Naive B cell (primary cell): Measurements from ENCODE around the gene PLGRKT. TPM values are rescaled to one million over a fixed set of nuclear protein-coding genes. Genes with fewer than 3 reads are reported as not detected.
"Not testable (repeated sequence)": the region's sequence is repeated elsewhere in the genome, so short reads cannot be mapped to it uniquely, and the experiment has no call there.

Experiments
- ATAC-seq, 2 donors: fragments of 150-1000 bp; cut with Tn5 transposase; 2 replicates each; pipeline ENCODE4 v1.10.0; 2021; ENCODE audit warnings: low read depth in 2 of 2, mild to moderate bottlenecking in 2 of 2, moderate library complexity in 2 of 2
- DNase-seq: peaks from one replicate; pipeline ENCODE4 v3.0.0; 2022
- H3K27ac Mint-ChIP-seq, 6 donors: one replicate each; pipeline ENCODE4 v1.8.0; 2020 to 2022; ENCODE audit warnings: mild to moderate bottlenecking in 6 of 6, mixed read lengths in 6 of 6, moderate library complexity in 5 of 6, inconsistent platforms in 2 of 6
- H3K27me3 Mint-ChIP-seq, 3 donors: one replicate each; pipeline ENCODE4 v1.8.0; 2021 to 2022; ENCODE audit warnings: mixed read lengths in 3 of 3, mild to moderate bottlenecking in 1 of 3
- H3K36me3 Mint-ChIP-seq, 2 donors: one replicate each; pipeline ENCODE4 v1.8.0; 2020 to 2022; ENCODE audit warnings: mixed read lengths in 2 of 2, inconsistent platforms in 1 of 2, mild to moderate bottlenecking in 1 of 2
- H3K4me1 Mint-ChIP-seq, 3 donors: one replicate each; pipeline ENCODE4 v1.8.0; 2020 to 2022; ENCODE audit warnings: mixed read lengths in 3 of 3, inconsistent platforms in 1 of 3, mild to moderate bottlenecking in 1 of 3, moderate library complexity in 1 of 3
- H3K4me3 Mint-ChIP-seq, 8 donors: one replicate each; pipeline ENCODE4 v1.8.0; 2020 to 2022; ENCODE audit warnings: mild to moderate bottlenecking in 8 of 8, mixed read lengths in 8 of 8, moderate library complexity in 8 of 8, inconsistent platforms in 2 of 8
- H3K9me3 Mint-ChIP-seq, 7 donors: one replicate each; pipeline ENCODE4 v1.8.0; 2020 to 2022; ENCODE audit warnings: mixed read lengths in 7 of 7, mild to moderate bottlenecking in 5 of 7, inconsistent platforms in 2 of 7, moderate library complexity in 1 of 7
- polyA plus RNA-seq, 6 donors: library from polyadenylated mRNA; unstranded; fragments of 300-500 nt; fragmentation: Illumina TruSeq; gene quantifications; one replicate each; pipeline ENCODE4 v1.2.3, GENCODE V29; 2021; ENCODE audit warnings: low read depth in 6 of 6

The PLGRKT gene
- polyA plus RNA-seq, 6 donors from 2014 or later, result 30.3 to 61.6 (median 49.1) TPM

DNA sequence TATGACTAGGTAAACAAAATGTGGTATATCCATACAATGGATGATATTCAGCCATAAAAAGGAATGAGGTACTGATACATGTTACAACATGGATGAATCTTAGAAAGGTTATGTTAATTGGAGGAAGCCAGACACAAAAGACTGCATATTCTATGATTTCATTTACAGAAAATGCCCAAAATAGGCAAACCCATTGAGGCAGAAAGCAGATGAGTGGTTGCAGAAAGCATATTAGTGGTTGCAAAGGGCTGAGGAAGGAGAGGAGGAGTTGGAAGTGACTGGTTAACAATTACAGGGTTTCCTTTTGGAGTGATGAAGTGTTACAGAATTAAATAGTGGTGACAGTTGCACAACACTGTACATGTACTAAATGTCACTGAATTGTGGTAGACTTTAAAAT, 17.7 kb downstream of the PLGRKT start:
- H3K27me3 Mint-ChIP-seq, result no peaks in the 10 kb centered on the region
- no peak overlapping the region for H3K4me3 Mint-ChIP-seq
- no peak for DNase-seq
- no peaks in the 10 kb centered on the region for H3K9me3 Mint-ChIP-seq
- peaks cover under 1 to 21% of the 10 kb centered on the region in 2 donors for H3K36me3 Mint-ChIP-seq
- ATAC-seq, result no peak
- H3K27ac Mint-ChIP-seq, result peak overlapping the region in 2 of 6 donors; percentile 45 to 49
- peaks cover 0 to 4% (median 0%) of the 10 kb centered on the region in 3 donors for H3K4me1 Mint-ChIP-seq

DNA sequence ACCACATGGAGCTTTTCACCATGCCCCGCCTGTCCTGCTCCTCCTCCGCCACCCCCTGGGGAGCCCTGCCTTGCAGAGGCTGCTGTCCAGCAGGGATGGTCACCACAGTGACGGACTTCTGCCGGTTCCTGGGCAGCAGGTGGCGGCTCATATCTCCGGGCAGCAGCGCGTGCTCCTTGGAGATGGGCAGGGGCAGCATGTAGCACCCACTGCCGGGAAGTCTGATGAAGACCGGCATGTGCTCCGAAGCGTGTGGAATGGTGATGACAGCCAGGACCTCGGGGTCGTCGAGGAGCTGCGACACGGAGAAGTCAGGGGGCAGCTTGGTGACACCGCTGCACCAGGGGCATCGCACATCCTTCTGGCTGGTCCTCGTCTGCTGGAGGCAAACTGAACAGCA, 19.2 kb downstream of the PLGRKT start:
- H3K4me3 Mint-ChIP-seq, result no peak overlapping the region
- DNase-seq, result no peak
- no peak overlapping the region for H3K27ac Mint-ChIP-seq
- no peaks in the 10 kb centered on the region for H3K27me3 Mint-ChIP-seq
- H3K4me1 Mint-ChIP-seq, result peaks cover 0 to 4% (median 0%) of the 10 kb centered on the region in 3 donors
- H3K36me3 Mint-ChIP-seq, result peaks cover 16 to 32% of the 10 kb centered on the region in 2 donors
- no peak for ATAC-seq
- H3K9me3 Mint-ChIP-seq, result peaks cover 0 to 5% (median 3%) of the 10 kb centered on the region in 7 donors

DNA sequence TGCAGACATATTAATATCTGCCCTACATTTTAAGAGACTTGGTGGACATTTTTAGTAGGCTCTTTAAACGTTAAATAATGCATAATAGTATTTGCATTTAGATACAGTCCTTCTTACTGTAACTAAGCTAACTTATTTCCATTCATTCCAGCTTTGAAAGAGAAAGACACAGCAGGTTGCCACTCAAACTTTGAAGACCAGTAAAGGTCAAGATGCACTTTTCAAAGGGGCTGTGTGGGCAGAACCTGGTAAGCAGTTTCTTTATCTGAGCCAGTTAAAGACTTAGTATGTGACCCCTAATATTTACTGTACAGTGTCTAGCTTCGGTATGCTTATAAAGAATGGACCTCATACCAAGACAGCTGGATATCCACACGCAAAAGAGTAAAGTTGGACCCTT, 20.8 kb downstream of the PLGRKT start:
- Mint-ChIP-seq H3K4me1 (peaks cover 0 to 4% (median 0%) of the 10 kb centered on the region in 3 donors), H3K27me3 (no peaks in the 10 kb centered on the region), H3K27ac (no peak overlapping the region), H3K36me3 (peaks cover 28 to 32% of the 10 kb centered on the region in 2 donors), H3K9me3 (peaks cover 0 to 10% (median 3%) of the 10 kb centered on the region in 7 donors), H3K4me3 (no peak overlapping the region)
- ATAC-seq (no peak), DNase-seq (no peak)

DNA sequence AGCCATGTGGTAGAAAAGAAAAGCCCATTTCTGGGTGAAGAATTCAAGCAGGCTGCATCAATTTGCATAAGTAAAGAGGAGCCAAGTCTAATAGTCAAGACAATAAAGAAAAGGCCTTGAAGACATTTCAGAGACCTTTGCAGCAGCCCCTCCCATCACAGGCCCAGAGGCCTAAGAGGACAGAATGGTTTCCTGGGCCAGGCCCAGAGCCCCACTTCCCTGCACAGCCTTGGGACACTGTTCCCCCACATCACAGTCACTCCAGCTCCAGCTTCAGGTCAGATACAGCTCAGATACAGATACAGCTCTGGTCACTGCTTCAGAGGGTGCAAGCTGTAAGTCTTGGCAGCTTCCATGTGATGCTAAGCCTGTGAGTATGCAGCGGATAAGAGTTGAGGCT, 29.1 kb downstream of the PLGRKT start:
- ATAC-seq (no peak), DNase-seq (no peak)
- Mint-ChIP-seq H3K27ac (no peak overlapping the region), H3K9me3 (peaks cover 6 to 55% (median 30%) of the 10 kb centered on the region in 7 donors), H3K27me3 (no peaks in the 10 kb centered on the region), H3K36me3 (peaks cover 28 to 47% of the 10 kb centered on the region in 2 donors), H3K4me1 (peaks cover 0 to 5% (median 4%) of the 10 kb centered on the region in 3 donors), H3K4me3 (no peak overlapping the region)

DNA sequence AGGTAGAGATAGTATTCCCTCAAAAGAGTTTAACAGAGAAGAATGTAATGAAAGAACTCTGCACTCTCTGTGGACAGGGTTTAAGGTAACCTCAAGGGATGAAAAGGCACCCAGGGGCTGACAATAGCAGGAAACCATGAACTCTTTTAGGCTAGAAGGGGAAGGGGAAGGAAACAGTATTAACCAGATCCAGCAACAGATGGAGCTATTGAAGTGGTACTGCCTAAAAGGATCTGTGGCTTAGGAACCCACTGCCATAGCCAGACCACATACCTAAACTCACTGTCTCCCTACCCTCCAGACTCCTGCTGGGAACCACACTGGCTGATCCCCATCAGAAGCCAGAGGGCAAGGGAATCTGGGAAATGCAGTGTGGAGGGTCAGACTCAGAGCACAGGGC, 35.5 kb downstream of the PLGRKT start:
- no peak for ATAC-seq
- peaks cover 0 to 23% (median 12%) of the 10 kb centered on the region in 7 donors for H3K9me3 Mint-ChIP-seq

DNA sequence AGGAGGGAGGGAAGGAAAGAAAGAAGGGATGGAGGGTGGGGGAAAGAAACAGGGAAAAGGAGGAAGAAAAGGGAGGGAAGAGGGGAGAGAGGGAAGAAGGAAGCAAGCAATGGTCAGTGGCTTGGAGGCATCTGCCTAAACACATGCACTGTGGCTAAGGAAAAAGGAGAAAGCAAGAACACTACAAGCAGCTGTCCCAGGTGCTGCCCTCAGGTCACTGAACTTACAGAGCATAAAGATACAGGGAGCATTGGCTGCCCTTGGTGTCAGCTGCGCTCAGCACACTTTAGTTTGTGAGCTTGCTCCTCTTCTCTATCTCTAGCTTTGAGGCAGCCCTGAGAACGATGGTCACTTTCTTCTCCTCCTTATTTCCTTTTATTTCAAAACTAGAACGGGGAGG, 40.2 kb downstream of the PLGRKT start:
- not testable (repeated sequence) for ATAC-seq, DNase-seq, H3K4me1 Mint-ChIP-seq, H3K27me3 Mint-ChIP-seq, H3K36me3 Mint-ChIP-seq, H3K9me3 Mint-ChIP-seq, H3K4me3 Mint-ChIP-seq, H3K27ac Mint-ChIP-seq

More for the DNA sequence above, 35.5 kb downstream of the PLGRKT start:
- Mint-ChIP-seq H3K36me3 (peaks cover 3 to 7% of the 10 kb centered on the region in 2 donors), H3K4me1 (peaks cover 4 to 19% (median 18%) of the 10 kb centered on the region in 3 donors), H3K27ac (peak overlapping the region in 3 of 6 donors; percentile 44 to 83 (median 48)), H3K4me3 (no peak overlapping the region), H3K27me3 (no peaks in the 10 kb centered on the region)
- no peak for DNase-seq

DNA sequence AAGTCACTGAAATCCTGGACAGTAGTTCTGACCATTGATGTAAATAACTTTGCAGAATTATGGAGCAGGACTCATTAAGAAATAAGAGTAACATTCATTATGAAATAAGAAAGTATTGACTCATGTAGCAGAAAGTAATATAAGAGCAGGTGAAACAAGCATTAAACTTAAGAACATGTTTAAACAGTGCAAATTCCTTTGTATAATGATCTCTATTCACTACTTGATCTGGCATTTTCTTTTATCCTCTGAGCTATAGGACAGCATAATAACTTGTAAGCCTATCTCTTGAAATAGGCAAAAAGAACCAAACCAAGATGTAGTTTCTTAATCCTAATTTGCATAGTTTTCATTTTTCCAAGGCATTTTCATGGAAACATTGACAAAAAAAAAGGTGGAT, 42.3 kb downstream of the PLGRKT start:
- ATAC-seq (no peak), DNase-seq (no peak)
- Mint-ChIP-seq H3K36me3 (no peaks in the 10 kb centered on the region), H3K27ac (no peak overlapping the region), H3K4me3 (no peak overlapping the region), H3K4me1 (peaks cover 0 to 4% (median 0%) of the 10 kb centered on the region in 3 donors), H3K9me3 (no peaks in the 10 kb centered on the region), H3K27me3 (no peaks in the 10 kb centered on the region)

DNA sequence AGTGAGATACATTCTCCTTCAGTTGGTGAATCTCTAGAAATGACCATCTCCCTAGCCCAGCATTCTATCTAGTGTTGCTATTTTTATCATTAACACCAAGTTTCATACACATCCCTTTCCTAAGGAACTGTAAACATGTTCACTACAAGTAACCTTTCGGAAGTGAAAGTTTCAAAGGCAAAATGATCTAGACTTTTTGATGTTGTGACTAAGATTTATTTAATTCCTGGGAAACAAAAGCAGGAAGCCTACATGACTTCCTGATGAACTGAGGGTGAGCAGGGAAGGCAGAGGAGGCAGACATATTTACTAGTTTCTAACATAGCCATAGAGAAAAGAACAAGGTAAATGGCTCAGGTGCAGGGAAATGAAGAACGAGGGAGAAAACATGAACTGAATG, 43.7 kb downstream of the PLGRKT start:
- not testable (repeated sequence) for H3K4me1 Mint-ChIP-seq, H3K4me3 Mint-ChIP-seq

DNA sequence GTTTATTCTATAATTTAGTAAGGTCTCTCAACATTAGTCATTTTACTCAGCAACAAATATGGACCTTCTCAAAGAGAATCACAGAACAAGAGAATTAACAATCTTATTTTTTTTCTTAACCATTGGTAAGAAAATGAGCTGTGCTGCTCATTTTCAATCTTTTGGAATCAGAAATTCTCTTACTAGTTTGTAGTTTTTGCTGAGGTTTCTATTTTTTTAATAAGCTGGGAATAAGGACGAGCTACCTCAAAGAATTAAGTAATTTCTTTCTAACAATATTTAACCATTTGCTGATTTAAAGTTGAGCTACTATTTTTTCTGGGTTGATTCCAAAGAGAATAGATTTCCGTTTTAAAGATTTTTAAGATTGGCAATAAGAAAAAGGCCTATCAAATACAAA, 44.2 kb downstream of the PLGRKT start:
- Mint-ChIP-seq H3K27ac (no peak overlapping the region), H3K9me3 (no peaks in the 10 kb centered on the region), H3K36me3 (no peaks in the 10 kb centered on the region), H3K4me3 (no peak overlapping the region), H3K27me3 (no peaks in the 10 kb centered on the region), H3K4me1 (peaks cover 0 to 4% (median 0%) of the 10 kb centered on the region in 3 donors)
- no peak for ATAC-seq
- no peak for DNase-seq

More for the DNA sequence above, 43.7 kb downstream of the PLGRKT start:
- H3K27me3 Mint-ChIP-seq, DNase-seq, H3K36me3 Mint-ChIP-seq, ATAC-seq, H3K9me3 Mint-ChIP-seq: not testable (repeated sequence)
- peak overlapping the region in 1 of 6 donors; percentile 1 for H3K27ac Mint-ChIP-seq

DNA sequence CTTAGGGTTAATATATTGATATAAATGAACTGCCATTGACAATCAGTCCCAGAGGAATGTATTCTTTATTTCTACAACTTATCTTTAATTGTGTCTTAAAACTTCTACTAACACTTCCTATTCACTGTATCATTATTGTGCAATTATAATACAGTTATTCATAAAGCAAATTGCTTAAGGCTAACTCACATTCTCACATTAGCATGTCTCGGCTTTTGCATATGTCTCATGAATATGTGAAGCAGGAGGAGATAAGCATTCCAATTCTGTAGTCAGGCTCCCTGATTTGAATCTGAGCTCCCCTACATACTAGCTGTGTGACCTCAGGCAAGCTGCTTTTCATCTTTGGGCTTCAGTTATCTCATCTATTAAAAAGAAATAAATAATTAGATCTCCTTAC, 45.4 kb downstream of the PLGRKT start:
- Mint-ChIP-seq H3K4me1 (peaks cover 0 to 2% (median 0%) of the 10 kb centered on the region in 3 donors), H3K36me3 (no peaks in the 10 kb centered on the region), H3K9me3 (no peaks in the 10 kb centered on the region), H3K27me3 (no peaks in the 10 kb centered on the region), H3K27ac (no peak overlapping the region), H3K4me3 (no peak overlapping the region)
- ATAC-seq, result no peak
- DNase-seq, result no peak

DNA sequence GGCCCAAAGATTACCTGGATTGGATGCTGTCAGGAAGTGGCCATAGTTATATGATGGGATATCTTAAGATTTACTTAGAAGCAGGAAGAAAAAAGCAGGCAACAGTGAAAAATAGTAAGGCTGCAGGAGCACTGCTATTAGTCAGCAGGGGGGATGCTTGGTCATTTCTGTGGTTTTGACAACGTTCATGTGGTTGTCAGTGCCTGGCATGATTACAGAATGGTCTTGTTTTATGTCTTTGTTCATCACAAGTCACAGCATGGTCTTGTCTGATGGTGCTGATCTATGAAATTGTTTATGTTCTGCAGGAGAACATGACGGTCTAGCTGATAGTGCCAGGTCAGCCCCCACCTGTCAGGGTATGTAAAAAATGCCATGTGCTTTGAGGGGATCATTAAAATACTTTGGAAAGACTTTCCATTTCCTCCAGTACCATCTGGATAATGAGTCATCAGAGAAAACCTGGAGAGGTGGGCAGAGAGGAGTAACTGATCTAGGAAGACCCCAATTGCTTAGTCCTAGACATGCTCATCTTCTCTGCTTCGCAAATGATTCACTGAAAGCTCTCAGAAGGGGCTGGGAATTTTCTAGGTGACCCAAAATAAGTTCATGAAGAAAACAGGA, 48.5 kb downstream of the PLGRKT start:
- H3K4me3 Mint-ChIP-seq, result peak overlapping the region in 1 of 8 donors; percentile 10
- no peaks in the 10 kb centered on the region for H3K36me3 Mint-ChIP-seq
- peak overlapping the region in 2 of 6 donors; percentile 42 to 58 for H3K27ac Mint-ChIP-seq
- ATAC-seq (no peak), DNase-seq (no peak)
- no peaks in the 10 kb centered on the region for H3K9me3 Mint-ChIP-seq
- no peaks in the 10 kb centered on the region for H3K27me3 Mint-ChIP-seq
- peaks cover 0 to 5% (median under 1%) of the 10 kb centered on the region in 3 donors for H3K4me1 Mint-ChIP-seq

DNA sequence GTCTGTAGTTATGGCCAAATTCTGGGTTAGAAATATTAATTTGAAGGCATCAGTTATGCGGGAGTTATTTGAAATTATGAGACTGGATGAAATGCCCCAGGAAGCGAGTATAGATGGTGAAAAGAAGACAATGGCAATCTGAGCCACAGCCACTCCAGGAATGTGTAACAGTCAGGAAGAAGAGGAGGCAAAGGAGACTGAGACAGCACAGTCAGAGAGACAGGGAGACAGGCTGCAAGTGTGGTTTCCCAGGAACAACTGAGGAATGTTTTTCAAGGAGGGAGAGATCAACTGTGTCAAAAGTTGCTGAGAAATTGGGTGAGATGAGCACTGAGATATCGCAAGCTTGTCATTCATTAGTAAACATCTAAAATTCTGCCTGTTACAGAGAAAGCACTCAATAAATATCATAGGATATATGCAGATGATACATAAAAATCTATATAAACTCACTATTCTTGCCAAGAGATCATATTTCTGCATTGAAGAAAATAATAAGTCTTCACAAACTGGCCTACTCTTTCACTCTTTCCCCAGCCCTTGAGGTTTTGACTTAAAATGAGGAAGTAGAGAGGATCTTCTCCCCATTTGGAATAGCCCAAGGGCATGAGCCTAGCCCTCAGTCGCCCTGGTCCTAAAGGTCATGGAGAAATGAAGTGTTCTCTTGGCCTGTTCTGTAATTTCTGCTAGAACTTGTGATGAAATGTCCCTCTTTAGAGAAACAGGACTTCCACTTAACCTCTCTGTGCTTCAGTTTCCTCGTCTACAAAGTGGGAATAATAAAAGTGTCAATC, 49.5 kb downstream of the PLGRKT start:
- Mint-ChIP-seq H3K36me3 (no peaks in the 10 kb centered on the region), H3K27ac (no peak overlapping the region), H3K4me1 (peaks cover 2 to 6% (median 5%) of the 10 kb centered on the region in 3 donors), H3K4me3 (peak overlapping the region in 1 of 8 donors; percentile 2), H3K9me3 (no peaks in the 10 kb centered on the region), H3K27me3 (no peaks in the 10 kb centered on the region)
- ATAC-seq, result no peak
- DNase-seq, result no peak

DNA sequence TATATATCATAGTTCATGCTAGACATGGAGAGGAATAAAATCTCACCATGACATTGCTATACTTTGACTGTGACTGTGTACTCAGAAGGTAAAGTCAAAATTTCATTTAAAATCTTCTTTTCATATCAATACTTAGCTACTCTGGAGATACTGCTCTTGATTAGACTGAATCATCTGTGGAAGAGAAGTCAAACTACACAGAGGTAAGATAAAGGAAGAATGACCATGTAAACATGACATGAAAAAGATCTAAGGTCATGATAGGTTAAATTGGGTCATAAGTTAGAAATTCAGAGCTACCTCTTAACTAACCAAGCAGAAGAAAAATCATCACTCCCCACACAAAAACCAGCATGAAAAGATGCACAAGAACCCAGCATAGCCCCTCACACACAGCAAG, 53.3 kb downstream of the PLGRKT start:
- no peak overlapping the region for H3K4me3 Mint-ChIP-seq
- H3K27ac Mint-ChIP-seq, result peak overlapping the region in 1 of 6 donors; percentile 6
- ATAC-seq (no peak), DNase-seq (no peak)
- H3K27me3 Mint-ChIP-seq, result no peaks in the 10 kb centered on the region
- peaks cover 14 to 17% (median 16%) of the 10 kb centered on the region in 3 donors for H3K4me1 Mint-ChIP-seq
- H3K36me3 Mint-ChIP-seq, result peaks cover 11 to 12% of the 10 kb centered on the region in 2 donors
- H3K9me3 Mint-ChIP-seq, result peaks cover 0 to 4% (median 0%) of the 10 kb centered on the region in 7 donors

DNA sequence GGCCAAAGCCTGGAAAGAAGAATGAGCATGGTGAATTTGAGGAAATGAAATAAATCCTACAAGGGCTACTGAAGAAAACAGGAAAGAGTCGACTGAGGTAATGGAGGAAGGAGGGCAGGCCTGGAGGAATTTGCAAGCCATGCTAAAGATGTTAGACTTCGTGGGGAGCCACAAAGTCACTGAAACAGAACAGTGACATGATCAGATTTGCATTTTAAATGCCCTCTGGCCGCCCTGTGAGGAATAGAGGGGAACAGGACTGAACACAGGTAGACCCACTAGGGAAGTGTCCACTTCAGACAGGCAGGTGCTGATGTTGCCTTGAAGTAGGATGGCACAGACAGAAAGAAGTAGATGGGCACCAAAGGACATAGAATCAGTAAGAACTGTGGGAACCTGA, 55.2 kb downstream of the PLGRKT start:
- Mint-ChIP-seq H3K27ac (peak overlapping the region; percentile 4 to 88 (median 71)), H3K36me3 (peaks cover 11 to 12% of the 10 kb centered on the region in 2 donors), H3K27me3 (no peaks in the 10 kb centered on the region), H3K4me1 (peaks cover 14 to 17% (median 16%) of the 10 kb centered on the region in 3 donors), H3K4me3 (peak overlapping the region in 2 of 8 donors; percentile 30 to 75), H3K9me3 (peaks cover 0 to 4% (median 0%) of the 10 kb centered on the region in 7 donors)
- ATAC-seq, result no peak
- DNase-seq, result no peak
